ENCODE data around the gene IQCE.

DNA sequence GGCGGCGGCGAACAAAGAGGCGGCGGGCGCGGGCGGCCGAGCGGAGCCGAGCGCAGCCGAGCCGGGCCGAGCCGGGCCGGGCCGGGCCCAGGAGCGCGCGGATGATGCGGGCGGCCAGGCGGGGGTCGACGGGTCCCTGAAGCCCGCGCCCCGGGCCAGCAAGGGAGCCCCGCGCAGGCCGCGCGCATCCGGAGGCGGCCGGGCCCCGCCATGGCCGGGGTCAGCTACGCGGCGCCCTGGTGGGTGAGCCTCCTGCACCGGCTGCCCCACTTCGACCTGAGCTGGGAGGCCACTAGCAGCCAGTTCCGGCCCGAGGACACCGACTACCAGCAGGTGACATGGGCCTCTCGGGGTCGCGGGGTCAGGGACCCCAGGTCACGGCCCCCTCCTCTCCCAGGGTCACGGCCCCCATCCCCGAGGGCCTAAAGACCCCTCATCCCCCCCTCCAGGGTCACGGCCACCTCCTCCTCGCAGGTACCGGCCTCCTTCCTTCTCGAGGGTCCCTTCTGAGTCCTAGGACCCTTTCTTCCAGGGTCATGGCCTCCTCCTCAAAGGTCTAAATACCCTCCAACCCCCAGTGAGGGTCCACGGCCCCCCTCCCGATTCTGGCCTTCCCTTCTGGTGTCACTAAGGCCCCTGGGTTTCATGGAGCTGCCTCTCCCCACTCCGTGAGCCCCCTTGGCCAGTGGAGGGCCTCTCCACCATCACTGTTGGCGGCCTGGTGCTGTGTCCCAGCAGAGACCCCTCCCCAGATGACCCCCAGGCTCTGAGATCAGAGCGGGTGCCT is 73.4 kb downstream of the IQCE start, which contains the start of gene TTYH3:
- TF ChIP-seq, protein P1, sequence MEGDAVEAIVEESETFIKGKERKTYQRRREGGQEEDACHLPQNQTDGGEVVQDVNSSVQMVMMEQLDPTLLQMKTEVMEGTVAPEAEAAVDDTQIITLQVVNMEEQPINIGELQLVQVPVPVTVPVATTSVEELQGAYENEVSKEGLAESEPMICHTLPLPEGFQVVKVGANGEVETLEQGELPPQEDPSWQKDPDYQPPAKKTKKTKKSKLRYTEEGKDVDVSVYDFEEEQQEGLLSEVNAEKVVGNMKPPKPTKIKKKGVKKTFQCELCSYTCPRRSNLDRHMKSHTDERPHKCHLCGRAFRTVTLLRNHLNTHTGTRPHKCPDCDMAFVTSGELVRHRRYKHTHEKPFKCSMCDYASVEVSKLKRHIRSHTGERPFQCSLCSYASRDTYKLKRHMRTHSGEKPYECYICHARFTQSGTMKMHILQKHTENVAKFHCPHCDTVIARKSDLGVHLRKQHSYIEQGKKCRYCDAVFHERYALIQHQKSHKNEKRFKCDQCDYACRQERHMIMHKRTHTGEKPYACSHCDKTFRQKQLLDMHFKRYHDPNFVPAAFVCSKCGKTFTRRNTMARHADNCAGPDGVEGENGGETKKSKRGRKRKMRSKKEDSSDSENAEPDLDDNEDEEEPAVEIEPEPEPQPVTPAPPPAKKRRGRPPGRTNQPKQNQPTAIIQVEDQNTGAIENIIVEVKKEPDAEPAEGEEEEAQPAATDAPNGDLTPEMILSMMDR (IDR thresholded peaks at IDR 0.05; ENCODE audit: low read depth, low read length, poor library complexity, severe bottlenecking) = no peak
- no peak for TF ChIP-seq EZH2phosphoT487 (IDR thresholded peaks at IDR 0.05; ENCODE audit: borderline replicate concordance, low read length)

Data from DOHH2 (cell line).